Loucy (cell line): ENCODE data around the gene STON2.

Source experiments
- H2AFZ ChIP-seq: fragments of 200-600 bp; sonication (generic); 2 replicates; pipeline ENCODE4 v1.6.0; 2016; ENCODE audit warnings: antibody characterized with exemption, mild to moderate bottlenecking, low read length, moderate library complexity
- H3F3A ChIP-seq: fragments of 200-600 bp; 2 replicates; pipeline ENCODE4 v1.6.0; 2016; ENCODE audit warnings: antibody characterized with exemption, low read depth, mild to moderate bottlenecking
- H3K27me3 ChIP-seq: fragments of 200-600 bp; sonication (generic); 2 replicates; pipeline ENCODE4 v1.6.1; 2014; ENCODE audit warnings: low read length, mild to moderate bottlenecking; ENCODE audit not compliant: insufficient read depth, poor library complexity, severe bottlenecking
- H3K36me3 ChIP-seq: fragments of 200-600 bp; sonication (generic); 2 replicates; pipeline ENCODE4 v1.6.1; 2016; ENCODE audit warnings: low read length; ENCODE audit not compliant: insufficient read depth
- H3K4me1 ChIP-seq: fragments of 200-600 bp; sonication (generic); 2 replicates; pipeline ENCODE4 v1.5.1; 2014; ENCODE audit warnings: low read length, mild to moderate bottlenecking; ENCODE audit not compliant: insufficient read depth, poor library complexity, severe bottlenecking
- H3K4me2 ChIP-seq: fragments of 200-600 bp; sonication (generic); 2 replicates; pipeline ENCODE4 v1.6.0; 2014; ENCODE audit warnings: antibody characterized with exemption, low read length, low read depth, mild to moderate bottlenecking; ENCODE audit not compliant: poor library complexity, severe bottlenecking
- H3K4me3 ChIP-seq: fragments of 200-600 bp; sonication (generic); 2 replicates; pipeline ENCODE4 v1.5.1; 2014; ENCODE audit warnings: low read length, mild to moderate bottlenecking, mixed read lengths; ENCODE audit not compliant: poor library complexity, severe bottlenecking
- H3K79me2 ChIP-seq: fragments of 200-600 bp; sonication (generic); 2 replicates; pipeline ENCODE4 v1.6.1; 2014; ENCODE audit warnings: low read length; ENCODE audit not compliant: insufficient read depth
- H3K9ac ChIP-seq: fragments of 200-600 bp; sonication (generic); 2 replicates; pipeline ENCODE4 v1.6.0; 2014; ENCODE audit warnings: mild to moderate bottlenecking, low read depth, low read length, moderate library complexity; ENCODE audit not compliant: poor library complexity, severe bottlenecking
- H3K9me2 ChIP-seq: fragments of 200-600 bp; sonication (generic); replicated peaks from 2 replicates; pipeline ENCODE4 v1.6.1; 2016; ENCODE audit warnings: low read depth, low read length, mixed read lengths
- H3K9me3 ChIP-seq: fragments of 200-600 bp; sonication (generic); 2 replicates; pipeline ENCODE4 v1.6.1; 2014; ENCODE audit warnings: mild to moderate bottlenecking, antibody characterized with exemption, low read length, low read depth; ENCODE audit not compliant: insufficient read depth
- H4K20me1 ChIP-seq: fragments of 200-600 bp; sonication (generic); 2 replicates; pipeline ENCODE4 v1.6.0; 2014; ENCODE audit warnings: antibody characterized with exemption, low read length, mild to moderate bottlenecking; ENCODE audit not compliant: insufficient read depth, poor library complexity, severe bottlenecking
- CTCF ChIP-seq: fragments of 200-600 bp; sonication (generic); conservative IDR thresholded peaks from 2 replicates; pipeline ENCODE4 v1.5.1; 2014; ENCODE audit warnings: mild to moderate bottlenecking, antibody characterized with exemption, low read length
- EZH2phosphoT487 ChIP-seq: fragments of 200-600 bp; IDR thresholded peaks from 2 replicates; pipeline ENCODE4 v1.6.1; 2018; ENCODE audit warnings: antibody characterized with exemption, mild to moderate bottlenecking, moderate library complexity, borderline replicate concordance

The STON2 gene

GRCh38 chr14:81342850-81343580, 57.1 kb downstream of the STON2 start:
- Histone ChIP-seq H3K4me2 (no peak overlapping the region), H3K4me3 (no peak overlapping the region), H2AFZ (no peak overlapping the region), H3K27me3 (no peaks in the 10 kb centered on the region), H3K9me2 (no peaks in the 10 kb centered on the region), H3F3A (no peaks in the 10 kb centered on the region), H3K9ac (no peak overlapping the region), H3K9me3 (no peaks in the 10 kb centered on the region), H3K36me3 (no peaks in the 10 kb centered on the region), H4K20me1 (no peaks in the 10 kb centered on the region), H3K79me2 (no peaks in the 10 kb centered on the region), H3K4me1 (no peaks in the 10 kb centered on the region)
- TF ChIP-seq CTCF (no peak), EZH2phosphoT487 (no peak)

GRCh38 chr14:81341781-81342180, 58.3 kb downstream of the STON2 start:
- Histone ChIP-seq H3K9me3 (no peaks in the 10 kb centered on the region), H3K4me2 (no peak overlapping the region), H2AFZ (no peak overlapping the region), H3K36me3 (no peaks in the 10 kb centered on the region), H3K9me2 (no peaks in the 10 kb centered on the region), H3K79me2 (no peaks in the 10 kb centered on the region), H4K20me1 (no peaks in the 10 kb centered on the region), H3K9ac (no peak overlapping the region), H3K4me1 (no peaks in the 10 kb centered on the region), H3K27me3 (no peaks in the 10 kb centered on the region), H3F3A (no peaks in the 10 kb centered on the region), H3K4me3 (no peak overlapping the region)
- TF ChIP-seq EZH2phosphoT487 (no peak), CTCF (no peak)

GRCh38 chr14:81341370-81341769, 58.8 kb downstream of the STON2 start:
- H3K79me2 ChIP-seq: no peaks in the 10 kb centered on the region
- H3K27me3 ChIP-seq: no peaks in the 10 kb centered on the region
- H4K20me1 ChIP-seq: no peaks in the 10 kb centered on the region
- H3K9me3 ChIP-seq: no peaks in the 10 kb centered on the region
- no peaks in the 10 kb centered on the region for H3K36me3 ChIP-seq
- no peaks in the 10 kb centered on the region for H3K9me2 ChIP-seq
- no peak overlapping the region for H3K9ac ChIP-seq
- no peak overlapping the region for H3K4me3 ChIP-seq
- no peaks in the 10 kb centered on the region for H3F3A ChIP-seq
- no peak overlapping the region for H2AFZ ChIP-seq
- no peak overlapping the region for H3K4me2 ChIP-seq
- no peak for TF ChIP-seq EZH2phosphoT487
- no peaks in the 10 kb centered on the region for H3K4me1 ChIP-seq

GRCh38 chr14:81340201-81340600, 59.9 kb downstream of the STON2 start:
- H3K79me2 ChIP-seq: no peaks in the 10 kb centered on the region

More at GRCh38 chr14:81340201-81340600, 59.9 kb downstream of the STON2 start:
- H3K4me1 ChIP-seq: no peaks in the 10 kb centered on the region
- no peak overlapping the region for H2AFZ ChIP-seq
- no peaks in the 10 kb centered on the region for H3F3A ChIP-seq
- no peaks in the 10 kb centered on the region for H3K9me3 ChIP-seq
- H3K4me2 ChIP-seq: no peak overlapping the region
- no peak overlapping the region for H3K4me3 ChIP-seq
- H3K9ac ChIP-seq: no peak overlapping the region
- no peaks in the 10 kb centered on the region for H3K9me2 ChIP-seq
- no peaks in the 10 kb centered on the region for H3K27me3 ChIP-seq
- no peaks in the 10 kb centered on the region for H4K20me1 ChIP-seq
- no peak for TF ChIP-seq EZH2phosphoT487
- TF ChIP-seq CTCF: no peak
- no peaks in the 10 kb centered on the region for H3K36me3 ChIP-seq
